ENCODE data around the gene EGLN2.
"Not testable (repeated sequence)": the region's sequence is repeated elsewhere in the genome, so short reads cannot be mapped to it uniquely, and the experiment has no call there.

EGLN2 gene

DNA sequence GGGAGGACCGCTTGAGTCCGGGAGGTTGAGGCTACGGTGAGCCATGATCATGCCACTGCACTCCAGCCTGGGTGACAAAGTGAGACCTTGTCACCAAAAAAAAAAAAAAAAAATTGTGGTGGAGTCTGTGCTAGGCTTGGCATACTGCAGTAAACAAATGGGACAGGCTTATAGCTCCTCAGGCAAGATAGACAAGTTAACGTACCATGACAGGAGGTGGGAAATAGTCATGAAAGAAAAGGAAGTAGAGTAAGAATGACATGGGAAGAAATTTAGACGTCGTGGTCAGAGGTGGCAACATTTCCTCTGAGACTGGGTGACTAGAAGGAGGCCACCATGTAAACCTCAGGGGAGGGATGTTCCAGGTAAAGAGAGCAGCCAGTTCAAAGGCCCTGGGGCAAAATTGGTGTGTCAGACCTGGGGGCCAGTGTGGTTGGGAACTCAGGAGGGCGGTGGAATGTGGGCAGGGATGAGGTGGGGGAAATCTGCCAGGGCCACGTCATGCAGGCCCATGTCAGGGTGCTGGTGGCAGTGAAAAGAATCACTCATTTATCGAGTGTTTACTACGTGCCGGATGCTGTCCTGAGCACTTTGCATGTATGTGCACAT is 42.4 kb upstream of the EGLN2 start:
- Histone ChIP-seq H3K27ac (no peak overlapping the region), H3K9ac (ENCODE audit: insufficient read length) (no peak overlapping the region), H3K4me3 (no peak overlapping the region), H3K36me3 (ENCODE audit: insufficient read depth, low read length) (peaks cover 84% of the 10 kb centered on the region), H3K9me3 (ENCODE audit: low read depth, low read length) (no peaks in the 10 kb centered on the region)
- DNase-seq (ENCODE audit: low read depth, low spot score), result no peak
- TF ChIP-seq FOXP2 (optimal IDR thresholded peaks at IDR 0.05; ENCODE audit: control extremely low read depth, extremely low read length, insufficient read depth) (no peak), EZH2 (IDR thresholded peaks at IDR 0.05) (no peak)

DNA sequence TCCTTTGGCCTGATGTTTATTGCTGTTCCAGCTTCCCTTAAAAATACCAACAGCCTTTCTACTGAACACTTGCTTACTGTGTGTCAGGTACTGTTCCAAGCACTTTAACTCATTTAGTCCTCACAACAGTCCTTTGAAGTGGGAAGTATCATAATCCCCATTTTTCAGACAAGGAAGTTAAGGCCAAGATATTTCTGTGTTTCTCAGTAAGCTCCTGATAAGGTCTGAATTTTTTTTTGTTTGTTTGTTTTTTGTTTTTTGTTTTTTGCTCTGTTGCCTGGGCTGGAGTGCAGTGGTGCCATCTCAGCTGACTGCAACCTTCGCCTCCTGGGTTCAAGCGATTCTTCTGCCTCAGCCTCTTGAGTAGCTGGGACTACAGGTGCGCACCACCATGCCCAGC is 40.5 kb upstream of the EGLN2 start:
- TF ChIP-seq EZH2 (IDR thresholded peaks at IDR 0.05), result no peak
- TF ChIP-seq FOXP2 (optimal IDR thresholded peaks at IDR 0.05; ENCODE audit: control extremely low read depth, extremely low read length, insufficient read depth), result no peak
- TF ChIP-seq POLR2AphosphoS5 (IDR thresholded peaks at IDR 0.05; ENCODE audit: borderline replicate concordance, low read depth, low read length), result no peak
- Histone ChIP-seq H3K9ac (ENCODE audit: insufficient read length) (no peak overlapping the region), H3K4me3 (no peak overlapping the region), H3K27ac (no peak overlapping the region), H3K36me3 (ENCODE audit: insufficient read depth, low read length) (peaks cover 91% of the 10 kb centered on the region), H3K9me3 (ENCODE audit: low read depth, low read length) (no peaks in the 10 kb centered on the region)
- no peak for DNase-seq (ENCODE audit: low read depth, low spot score)

DNA sequence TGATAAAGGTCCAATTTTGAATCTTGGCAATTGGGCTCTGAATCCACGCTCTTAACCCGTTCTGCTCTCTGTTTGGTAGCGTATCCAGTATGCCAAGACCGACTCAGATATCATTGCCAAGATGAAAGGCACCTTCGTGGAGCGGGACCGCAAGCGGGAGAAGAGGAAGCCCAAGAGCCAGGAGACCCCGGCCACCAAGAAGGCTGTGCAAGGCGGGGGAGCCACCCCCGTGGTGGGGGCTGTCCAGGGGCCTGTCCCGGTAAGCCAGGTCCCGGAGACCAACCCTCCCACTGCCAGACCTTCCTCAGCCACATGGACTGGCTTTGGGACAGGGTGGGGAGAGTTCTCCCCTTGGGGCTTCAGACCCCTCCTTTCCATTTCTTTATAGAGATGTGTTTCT is 39.6 kb upstream of the EGLN2 start:
- H3K4me3 ChIP-seq, result no peak overlapping the region
- DNase-seq (ENCODE audit: low read depth, low spot score), result no peak
- no peak overlapping the region for H3K9ac ChIP-seq (ENCODE audit: insufficient read length)
- no peak overlapping the region for H3K27ac ChIP-seq
- no peaks in the 10 kb centered on the region for H3K9me3 ChIP-seq (ENCODE audit: low read depth, low read length)
- H3K36me3 ChIP-seq (ENCODE audit: insufficient read depth, low read length), result peaks cover 95% of the 10 kb centered on the region
- TF ChIP-seq EZH2 (IDR thresholded peaks at IDR 0.05), result no peak
- no peak for TF ChIP-seq POLR2AphosphoS5 (IDR thresholded peaks at IDR 0.05; ENCODE audit: borderline replicate concordance, low read depth, low read length)
- TF ChIP-seq FOXP2 (optimal IDR thresholded peaks at IDR 0.05; ENCODE audit: control extremely low read depth, extremely low read length, insufficient read depth), result no peak

DNA sequence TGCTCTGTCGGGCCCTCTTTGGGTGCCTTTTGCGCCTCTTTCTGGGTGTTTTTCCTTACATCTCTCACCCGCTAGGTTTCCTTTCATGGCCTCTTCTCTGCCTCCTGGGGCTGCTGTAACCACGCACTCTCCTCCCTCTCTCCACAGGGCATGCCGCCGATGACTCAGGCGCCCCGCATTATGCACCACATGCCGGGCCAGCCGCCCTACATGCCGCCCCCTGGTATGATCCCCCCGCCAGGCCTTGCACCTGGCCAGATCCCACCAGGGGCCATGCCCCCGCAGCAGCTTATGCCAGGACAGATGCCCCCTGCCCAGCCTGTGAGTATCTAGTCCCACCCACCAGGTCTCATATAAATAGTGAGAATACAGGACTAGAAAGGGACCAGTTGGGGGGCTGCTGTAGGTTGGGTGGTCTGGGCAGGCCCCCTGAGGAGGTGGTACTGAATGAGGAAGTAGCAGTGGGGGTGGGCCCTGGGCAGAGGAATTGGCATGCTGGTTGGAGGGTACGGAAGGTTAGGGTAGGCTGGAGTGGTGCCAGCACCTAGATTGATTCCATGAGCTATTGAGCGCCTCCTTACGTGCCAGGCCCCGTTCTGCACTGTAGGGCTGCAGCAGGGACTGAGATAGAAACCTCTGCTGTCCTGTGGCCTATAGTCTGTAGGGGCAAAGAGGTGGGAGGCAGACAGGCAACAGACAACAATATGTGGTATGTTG is 36.1 kb upstream of the EGLN2 start:
- Histone ChIP-seq H3K36me3 (ENCODE audit: insufficient read depth, low read length) (peaks cover 86% of the 10 kb centered on the region), H3K4me3 (no peak overlapping the region), H3K9ac (ENCODE audit: insufficient read length) (no peak overlapping the region), H3K27ac (no peak overlapping the region), H3K9me3 (ENCODE audit: low read depth, low read length) (no peaks in the 10 kb centered on the region)
- TF ChIP-seq FOXP2 (optimal IDR thresholded peaks at IDR 0.05; ENCODE audit: control extremely low read depth, extremely low read length, insufficient read depth) (no peak), EZH2 (IDR thresholded peaks at IDR 0.05) (no peak), POLR2AphosphoS5 (IDR thresholded peaks at IDR 0.05; ENCODE audit: borderline replicate concordance, low read depth, low read length) (no peak)
- no peak for DNase-seq (ENCODE audit: low read depth, low spot score)

DNA sequence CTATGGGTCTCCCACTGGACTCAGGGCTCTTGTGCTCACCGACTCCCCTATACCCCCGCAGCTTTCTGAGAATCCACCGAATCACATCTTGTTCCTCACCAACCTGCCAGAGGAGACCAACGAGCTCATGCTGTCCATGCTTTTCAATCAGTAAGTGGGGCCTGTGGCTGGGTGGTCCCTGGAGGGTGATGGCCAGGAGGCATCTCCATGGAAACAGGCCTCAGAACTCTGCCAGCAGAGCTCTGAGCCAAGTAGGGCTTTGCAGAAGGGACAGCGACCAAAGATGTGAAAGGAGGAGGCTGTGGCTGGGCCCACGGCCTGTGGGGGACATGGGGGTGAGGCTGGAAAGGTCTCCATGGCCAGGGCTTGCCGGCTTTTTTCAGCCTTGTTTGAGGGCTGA is 35.5 kb upstream of the EGLN2 start:
- Histone ChIP-seq H3K4me3 (no peak overlapping the region), H3K9ac (ENCODE audit: insufficient read length) (no peak overlapping the region), H3K36me3 (ENCODE audit: insufficient read depth, low read length) (peaks cover 80% of the 10 kb centered on the region), H3K27ac (no peak overlapping the region), H3K9me3 (ENCODE audit: low read depth, low read length) (no peaks in the 10 kb centered on the region)
- no peak for TF ChIP-seq POLR2AphosphoS5 (IDR thresholded peaks at IDR 0.05; ENCODE audit: borderline replicate concordance, low read depth, low read length)
- TF ChIP-seq FOXP2 (optimal IDR thresholded peaks at IDR 0.05; ENCODE audit: control extremely low read depth, extremely low read length, insufficient read depth), result no peak
- TF ChIP-seq EZH2 (IDR thresholded peaks at IDR 0.05), result no peak
- DNase-seq (ENCODE audit: low read depth, low spot score), result no peak

DNA sequence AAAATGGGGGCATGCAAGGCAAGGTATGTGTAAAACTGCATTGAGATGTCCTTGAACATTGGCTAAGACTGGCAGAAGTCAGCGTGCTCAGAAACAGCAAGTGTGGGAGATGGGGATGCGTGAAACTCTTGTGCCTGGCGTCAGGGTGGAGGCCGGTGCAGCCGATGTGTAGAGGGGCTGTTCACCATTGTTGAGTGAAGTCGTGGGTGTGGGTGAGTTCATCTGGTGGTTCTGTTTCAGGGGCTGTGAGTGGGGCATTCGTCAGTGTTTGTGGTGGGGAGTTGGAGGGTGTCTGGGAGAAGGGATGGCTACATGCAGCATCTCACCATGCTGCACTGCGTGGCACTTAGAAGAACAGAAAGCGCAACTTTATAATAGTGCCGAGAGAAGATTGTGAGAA is 35.0 kb upstream of the EGLN2 start:
- DNase-seq (ENCODE audit: low read depth, low spot score), result no peak
- TF ChIP-seq EZH2 (IDR thresholded peaks at IDR 0.05), result no peak
- Histone ChIP-seq H3K9ac (ENCODE audit: insufficient read length) (no peak overlapping the region), H3K36me3 (ENCODE audit: insufficient read depth, low read length) (peaks cover 76% of the 10 kb centered on the region), H3K27ac (no peak overlapping the region), H3K9me3 (ENCODE audit: low read depth, low read length) (no peaks in the 10 kb centered on the region), H3K4me3 (no peak overlapping the region)

DNA sequence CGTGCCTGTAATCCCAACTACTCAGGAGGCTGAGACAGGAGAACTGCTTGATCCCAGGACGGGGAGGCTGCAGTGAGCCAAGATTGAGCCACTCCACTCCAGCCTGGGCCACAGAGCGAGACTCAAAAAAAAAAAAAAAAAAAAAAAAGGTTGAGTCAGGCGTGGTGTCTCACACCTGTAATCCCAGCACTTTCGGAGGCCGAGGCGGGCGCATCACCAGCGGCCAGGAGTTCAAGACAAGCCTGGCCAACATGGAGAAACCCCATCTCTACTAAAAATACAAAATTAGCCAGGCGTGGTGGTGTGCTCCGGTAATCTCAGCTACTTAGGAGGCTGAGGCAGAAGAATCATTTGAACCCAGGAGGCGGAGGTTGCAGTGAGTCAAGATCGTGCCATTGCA is 32.6 kb upstream of the EGLN2 start:
- H3K9ac ChIP-seq (ENCODE audit: insufficient read length), result not testable (repeated sequence)
- peaks cover 53% of the 10 kb centered on the region for H3K36me3 ChIP-seq (ENCODE audit: insufficient read depth, low read length)

DNA sequence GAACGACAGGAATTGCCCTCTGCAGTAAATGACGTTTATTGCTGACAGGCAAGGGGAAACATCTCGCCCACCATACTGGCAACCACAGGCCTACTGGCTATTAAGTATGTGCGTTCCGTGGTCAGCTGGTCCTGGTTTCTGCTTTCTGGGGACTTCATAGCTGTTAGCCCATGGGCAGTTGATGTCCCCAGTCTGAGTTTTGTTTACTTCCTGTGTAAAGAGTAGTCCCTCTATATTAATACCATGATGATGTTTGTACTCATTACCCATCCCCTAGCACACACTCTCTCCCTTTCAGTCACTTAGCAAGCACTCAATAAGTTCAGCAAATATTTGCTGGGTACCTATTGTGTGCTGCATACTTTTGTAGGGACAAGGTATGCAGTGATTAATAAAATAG is 30.1 kb upstream of the EGLN2 start:
- no peak for TF ChIP-seq FOXP2 (optimal IDR thresholded peaks at IDR 0.05; ENCODE audit: control extremely low read depth, extremely low read length, insufficient read depth)
- DNase-seq (ENCODE audit: low read depth, low spot score), result no peak

More for the DNA sequence above, 32.6 kb upstream of the EGLN2 start:
- 0 out of 2 replicates have a peak, but pooled peaks have one; percentile 22 for TF ChIP-seq POLR2AphosphoS5 (IDR thresholded peaks at IDR 0.05; ENCODE audit: borderline replicate concordance, low read depth, low read length)
- not testable (repeated sequence) for H3K4me3 ChIP-seq; H3K27ac ChIP-seq; H3K9me3 ChIP-seq (ENCODE audit: low read depth, low read length); DNase-seq (ENCODE audit: low read depth, low spot score)

DNA sequence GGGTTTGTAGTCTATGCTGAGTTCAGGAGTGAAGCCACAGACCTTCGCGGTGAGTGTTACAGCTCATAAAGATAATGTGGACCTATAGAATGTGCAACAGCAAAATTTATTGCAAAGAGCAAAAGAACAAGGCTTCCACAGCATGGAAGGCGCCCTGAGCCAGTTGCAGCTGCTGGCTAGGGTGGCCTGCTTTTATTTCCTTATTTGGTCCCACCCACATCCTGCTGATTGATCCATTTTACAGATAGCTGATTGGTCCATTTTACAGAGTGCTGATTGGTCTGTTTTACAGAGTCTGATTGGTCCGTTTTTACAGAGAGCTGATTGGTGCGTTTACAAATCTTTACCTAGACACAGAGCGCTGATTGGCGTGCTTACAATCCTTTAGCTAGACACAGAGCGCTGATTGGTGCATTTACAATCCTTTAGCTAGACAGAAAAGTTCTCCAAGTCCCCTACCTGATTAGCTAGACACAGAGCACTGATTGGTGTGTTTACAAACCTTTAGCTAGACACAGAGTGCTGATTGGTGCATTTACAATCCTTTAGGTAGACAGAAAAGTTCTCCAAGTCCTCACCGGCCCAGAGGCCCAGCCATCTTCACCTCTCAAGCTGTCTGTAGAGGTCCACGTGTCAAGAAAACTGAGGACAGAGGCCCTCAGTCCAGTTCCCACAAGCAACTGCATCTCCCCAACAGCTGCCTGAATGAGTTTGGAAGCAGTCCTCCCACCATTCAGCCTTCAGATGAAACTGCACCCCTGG is 27.7 kb upstream of the EGLN2 start:
- DNase-seq (ENCODE audit: low read depth, low spot score); H3K4me3 ChIP-seq; H3K9ac ChIP-seq (ENCODE audit: insufficient read length); H3K36me3 ChIP-seq (ENCODE audit: insufficient read depth, low read length); H3K9me3 ChIP-seq (ENCODE audit: low read depth, low read length): not testable (repeated sequence)
- peak overlapping the region; percentile 57; the same call in 1 of the 2 replicates for H3K27ac ChIP-seq

More for the DNA sequence above, 30.1 kb upstream of the EGLN2 start:
- peaks cover 28% of the 10 kb centered on the region for H3K36me3 ChIP-seq (ENCODE audit: insufficient read depth, low read length)
- no peak overlapping the region for H3K9ac ChIP-seq (ENCODE audit: insufficient read length)
- no peak overlapping the region for H3K4me3 ChIP-seq
- no peaks in the 10 kb centered on the region for H3K9me3 ChIP-seq (ENCODE audit: low read depth, low read length)
- no peak overlapping the region for H3K27ac ChIP-seq
